Gastrocnemius medialis (tissue), 4 donors: ENCODE data around the gene CHCHD6. TPM values are rescaled to one million over a fixed set of nuclear protein-coding genes. Genes with fewer than 3 reads are reported as not detected.

Experiments
- ATAC-seq, 2 donors: fragments of 150-250 bp; one replicate each; pipeline ENCODE4 v1.9.1; 2016
- DNase-seq, 2 donors: peaks; one replicate each; pipeline ENCODE4 v3.0.0-alpha.2; 2019
- H3K27ac ChIP-seq, 4 donors: fragments of 200-600 bp; sonication (generic); 1 replicate in 1 of 4; 2 replicates in 3 of 4; pipeline ENCODE4 v1.5.1; 2016 to 2018; ENCODE audit warnings: mild to moderate bottlenecking in 2 of 4, moderate library complexity in 1 of 4
- H3K27me3 ChIP-seq, 3 donors: fragments of 200-600 bp; sonication (generic) in 2 of 3; 1 replicate in 1 of 3; 2 replicates in 2 of 3; pipeline versions ENCODE4 v1.5.1 to v1.6.0; 2016 to 2019; ENCODE audit warnings: mild to moderate bottlenecking in 1 of 3, moderate library complexity in 1 of 3
- H3K36me3 ChIP-seq, 2 donors: fragments of 200-600 bp; sonication (generic) in 1 of 2; one replicate each; pipeline ENCODE4 v1.5.1; 2017 to 2018
- H3K4me1 ChIP-seq, 2 donors: fragments of 200-600 bp; sonication (generic) in 1 of 2; one replicate each; pipeline ENCODE4 v1.5.1; 2016 to 2017; ENCODE audit warnings: mild to moderate bottlenecking in 2 of 2
- H3K4me3 ChIP-seq, 4 donors: fragments of 200-600 bp; sonication (generic) in 3 of 4; 1 replicate in 1 of 4; 2 replicates in 3 of 4; pipeline ENCODE4 v1.5.1; 2016 to 2019; ENCODE audit warnings: mild to moderate bottlenecking in 2 of 4
- H3K9me3 ChIP-seq, 3 donors: fragments of 200-600 bp; sonication (generic) in 2 of 3; 1 replicate in 1 of 3; 2 replicates in 2 of 3; pipeline ENCODE4 v1.5.1; 2016 to 2019
- POLR2A ChIP-seq, 2 donors: fragments of 450-650 bp; IDR thresholded peaks; one replicate each; pipeline ENCODE4 v1.6.1; 2017; ENCODE audit warnings: antibody characterized with exemption in 2 of 2, mild to moderate bottlenecking in 2 of 2, moderate library complexity in 2 of 2
- in situ Hi-C, 4 donors: fragments of 200-750 bp; cut with MboI; loops; one replicate each; pipeline versions ENCODE4 v1.15.0 to v1.8.0; 2017; ENCODE audit warnings: low sequenced_read_pairs in 4 of 4
- intact Hi-C: fragments of 100-400 bp; cut with DNase I; formaldehyde crosslinking; loops from one replicate; pipeline ENCODE4 v1.15.1; 2023; ENCODE audit warnings: low total_unique reads
- total RNA-seq, 4 donors: library from RNA; depleted of rRNA; stranded (reverse); fragments of >200 nt; gene quantifications; one replicate each; pipeline versions ENCODE4 v1.1.0 to v1.2.3, GENCODE V29; 2016
- TF ChIP-seq, protein P1 (sequence below), 5 experiments: fragments of 450-650 bp in 3 of 5; fragments of 200-600 bp in 2 of 5; sonication (generic) in 2 of 5; IDR thresholded peaks in 4 of 5; conservative IDR thresholded peaks in 1 of 5; 1 replicate in 4 of 5; 2 replicates in 1 of 5; pipeline ENCODE4 v1.5.1; 2016 to 2019; ENCODE audit warnings: antibody characterized with exemption in 5 of 5, mild to moderate bottlenecking in 3 of 5, moderate library complexity in 3 of 5

The CHCHD6 gene
- total RNA-seq, 4 donors from 2014 or later = 2.7 to 4.2 (median 3.4) TPM

DNA sequence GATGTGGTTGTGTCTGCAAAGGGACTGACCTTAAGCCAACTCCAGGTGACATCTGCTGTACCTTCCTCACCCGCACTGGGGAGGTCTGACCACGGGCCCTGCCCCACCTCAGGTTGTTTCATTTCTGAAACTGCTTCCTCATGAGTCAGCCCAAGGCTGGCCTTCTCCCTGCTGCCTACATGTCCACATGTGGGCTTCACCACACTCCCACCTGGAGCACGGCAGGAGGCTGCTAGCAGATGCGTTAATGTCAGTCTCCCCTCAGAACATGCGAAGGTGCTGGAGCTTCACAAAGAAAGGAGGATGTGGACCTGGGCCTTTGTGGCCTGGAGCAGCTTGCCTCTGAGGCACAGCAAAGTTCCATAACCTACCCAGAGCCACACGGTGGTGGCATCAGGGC is 209.5 kb downstream of the CHCHD6 start:
- TF ChIP-seq POLR2A (IDR thresholded peaks at IDR 0.05) = no peak
- TF ChIP-seq, protein P1, sequence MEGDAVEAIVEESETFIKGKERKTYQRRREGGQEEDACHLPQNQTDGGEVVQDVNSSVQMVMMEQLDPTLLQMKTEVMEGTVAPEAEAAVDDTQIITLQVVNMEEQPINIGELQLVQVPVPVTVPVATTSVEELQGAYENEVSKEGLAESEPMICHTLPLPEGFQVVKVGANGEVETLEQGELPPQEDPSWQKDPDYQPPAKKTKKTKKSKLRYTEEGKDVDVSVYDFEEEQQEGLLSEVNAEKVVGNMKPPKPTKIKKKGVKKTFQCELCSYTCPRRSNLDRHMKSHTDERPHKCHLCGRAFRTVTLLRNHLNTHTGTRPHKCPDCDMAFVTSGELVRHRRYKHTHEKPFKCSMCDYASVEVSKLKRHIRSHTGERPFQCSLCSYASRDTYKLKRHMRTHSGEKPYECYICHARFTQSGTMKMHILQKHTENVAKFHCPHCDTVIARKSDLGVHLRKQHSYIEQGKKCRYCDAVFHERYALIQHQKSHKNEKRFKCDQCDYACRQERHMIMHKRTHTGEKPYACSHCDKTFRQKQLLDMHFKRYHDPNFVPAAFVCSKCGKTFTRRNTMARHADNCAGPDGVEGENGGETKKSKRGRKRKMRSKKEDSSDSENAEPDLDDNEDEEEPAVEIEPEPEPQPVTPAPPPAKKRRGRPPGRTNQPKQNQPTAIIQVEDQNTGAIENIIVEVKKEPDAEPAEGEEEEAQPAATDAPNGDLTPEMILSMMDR (IDR thresholded peaks at IDR 0.05 in 4 of 5, conservative IDR thresholded peaks at IDR 0.05 in 1 of 5) = no peak
- intact Hi-C loops = no loop called here

DNA sequence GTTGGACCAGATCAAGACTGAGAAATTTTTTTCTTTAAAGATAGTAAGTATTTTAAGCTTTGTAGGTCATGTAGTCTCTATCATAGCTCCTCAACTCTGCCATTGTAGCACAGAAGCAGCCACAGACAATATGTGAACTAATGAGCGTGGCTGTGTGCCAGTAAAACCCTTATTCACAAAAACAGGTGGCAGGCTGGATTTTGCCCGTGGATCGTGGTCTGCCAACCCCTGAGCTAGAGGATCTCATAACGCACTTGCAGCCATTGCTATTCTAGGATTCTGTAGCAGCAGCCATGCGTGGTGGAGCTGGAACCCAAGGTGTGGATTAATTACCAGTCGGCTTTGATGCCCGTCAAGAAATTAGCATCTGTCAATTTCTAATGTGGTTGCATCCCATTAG is 210.2 kb downstream of the CHCHD6 start:
- Histone ChIP-seq H3K36me3 (no peaks in the 10 kb centered on the region), H3K27me3 (no peaks in the 10 kb centered on the region), H3K4me1 (peaks cover 0 to 4% of the 10 kb centered on the region in 2 donors), H3K4me3 (no peak overlapping the region), H3K9me3 (no peaks in the 10 kb centered on the region), H3K27ac (no peak overlapping the region)
- in situ Hi-C loops = no loop called here
- no peak for TF ChIP-seq POLR2A (IDR thresholded peaks at IDR 0.05)
- TF ChIP-seq, protein P1 (IDR thresholded peaks at IDR 0.05 in 4 of 5, conservative IDR thresholded peaks at IDR 0.05 in 1 of 5) = no peak
- ATAC-seq (no peak), DNase-seq (no peak)
- intact Hi-C loops = no loop called here

More for the DNA sequence above, 209.5 kb downstream of the CHCHD6 start:
- DNase-seq (no peak), ATAC-seq (no peak)
- H3K4me1 ChIP-seq = peaks cover 0 to 4% of the 10 kb centered on the region in 2 donors
- H3K4me3 ChIP-seq = no peak overlapping the region
- no peaks in the 10 kb centered on the region for H3K9me3 ChIP-seq
- H3K27ac ChIP-seq = no peak overlapping the region
- H3K27me3 ChIP-seq = no peaks in the 10 kb centered on the region
- in situ Hi-C loops = no loop called here
- H3K36me3 ChIP-seq = no peaks in the 10 kb centered on the region

DNA sequence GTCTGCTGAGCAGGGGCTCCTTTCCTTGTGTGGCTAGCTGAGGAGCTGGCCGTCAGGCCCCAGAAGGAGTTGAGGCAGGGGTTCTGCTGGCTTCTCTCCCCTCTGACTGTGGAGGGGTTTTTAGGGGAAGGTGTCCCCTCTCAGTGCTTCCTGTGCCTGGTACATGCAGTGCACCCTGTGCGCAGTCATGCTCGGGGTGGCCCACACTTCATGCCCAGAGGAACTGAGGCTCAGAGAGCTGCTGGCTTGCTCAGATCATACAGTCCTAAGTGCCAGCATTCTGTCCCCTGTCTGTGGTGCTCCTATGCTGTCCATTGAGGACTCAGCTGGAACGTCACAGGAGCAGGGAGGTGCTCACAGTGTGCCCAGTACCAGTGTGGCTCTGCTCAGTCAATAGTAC is 211.0 kb downstream of the CHCHD6 start:
- no peak for DNase-seq
- H3K36me3 ChIP-seq = no peaks in the 10 kb centered on the region
- no peaks in the 10 kb centered on the region for H3K27me3 ChIP-seq
- H3K4me3 ChIP-seq = no peak overlapping the region
- peaks cover 0 to 4% of the 10 kb centered on the region in 2 donors for H3K4me1 ChIP-seq
- in situ Hi-C loops (no loop called here), intact Hi-C loops (no loop called here)
- no peaks in the 10 kb centered on the region for H3K9me3 ChIP-seq
- TF ChIP-seq, protein P1 (IDR thresholded peaks at IDR 0.05 in 4 of 5, conservative IDR thresholded peaks at IDR 0.05 in 1 of 5) = no peak
- no peak for TF ChIP-seq POLR2A (IDR thresholded peaks at IDR 0.05)
- H3K27ac ChIP-seq = no peak overlapping the region
- ATAC-seq = no peak

DNA sequence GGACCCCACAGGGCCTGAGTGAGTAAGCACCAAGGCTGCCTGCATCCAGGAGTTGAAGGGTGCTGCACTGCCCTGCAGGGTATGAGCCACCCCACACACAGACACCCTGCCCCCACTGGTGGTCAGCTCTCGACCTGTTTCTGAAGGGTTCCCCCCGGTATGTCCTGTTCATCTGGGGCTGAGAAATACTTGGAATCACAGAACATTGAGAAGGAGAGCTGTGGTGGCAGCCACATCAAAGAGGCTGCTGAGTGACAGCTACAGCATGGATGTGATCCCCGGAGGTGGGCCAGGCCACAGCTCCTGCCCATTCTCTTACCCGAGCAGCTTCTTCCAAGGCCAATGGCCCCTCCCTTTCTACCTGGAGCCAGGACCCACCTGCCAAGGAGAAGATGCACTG is 212.5 kb downstream of the CHCHD6 start:
- no peak for TF ChIP-seq POLR2A (IDR thresholded peaks at IDR 0.05)
- TF ChIP-seq, protein P1 (IDR thresholded peaks at IDR 0.05 in 4 of 5, conservative IDR thresholded peaks at IDR 0.05 in 1 of 5) = no peak
- H3K9me3 ChIP-seq = no peaks in the 10 kb centered on the region
- intact Hi-C loops = no loop called here
- no peaks in the 10 kb centered on the region for H3K4me1 ChIP-seq
- DNase-seq = no peak
- no peaks in the 10 kb centered on the region for H3K27me3 ChIP-seq
- no peak overlapping the region for H3K4me3 ChIP-seq
- no peaks in the 10 kb centered on the region for H3K36me3 ChIP-seq
- no peak for ATAC-seq
- in situ Hi-C loops = no loop called here
- no peak overlapping the region for H3K27ac ChIP-seq

DNA sequence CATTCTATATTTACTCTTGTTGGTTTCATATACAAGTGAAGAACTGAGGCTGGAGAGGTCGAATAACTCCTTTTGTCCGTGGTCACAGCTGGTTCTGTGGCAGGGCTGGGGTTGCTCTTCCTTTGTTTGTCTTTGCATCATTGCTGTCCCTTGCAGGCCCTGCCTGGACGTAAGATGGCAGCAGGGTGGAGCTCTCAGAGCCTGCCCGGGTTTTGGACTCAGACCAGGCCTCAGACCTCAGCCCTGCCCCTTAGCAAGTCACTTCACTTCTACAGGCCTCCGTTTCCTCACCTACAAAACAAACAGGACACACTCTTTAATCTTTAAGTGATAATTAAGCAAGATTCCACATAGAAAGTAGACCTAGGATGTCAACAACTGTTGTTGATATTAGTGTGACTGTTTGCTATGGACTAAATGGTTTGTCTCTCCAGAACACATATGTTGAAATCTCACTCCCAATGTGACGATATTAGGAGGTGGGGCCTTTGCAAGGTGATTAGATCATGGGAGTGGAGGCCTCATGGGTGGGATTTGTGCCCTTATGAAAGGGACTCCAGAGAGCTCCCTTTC is 213.3 kb downstream of the CHCHD6 start:
- Histone ChIP-seq H3K27ac (no peak overlapping the region), H3K9me3 (no peaks in the 10 kb centered on the region), H3K27me3 (no peaks in the 10 kb centered on the region), H3K4me3 (no peak overlapping the region), H3K36me3 (no peaks in the 10 kb centered on the region), H3K4me1 (no peaks in the 10 kb centered on the region)
- TF ChIP-seq, protein P1 (IDR thresholded peaks at IDR 0.05 in 4 of 5, conservative IDR thresholded peaks at IDR 0.05 in 1 of 5) = no peak
- in situ Hi-C loops = no loop called here
- intact Hi-C loops = no loop called here
- ATAC-seq (no peak), DNase-seq (no peak)
